GM18526 (cell line): ENCODE data around the gene DMXL1.

ENCODE experiments used
- POLR2A ChIP-seq: IDR thresholded peaks from 3 replicates; pipeline ENCODE4 v1.6.1; 2011; ENCODE audit not compliant: insufficient read length; ENCODE audit errors: extremely low read depth

The DMXL1 gene

GRCh38 chr5:119158144-119158543, 87.3 kb downstream of the DMXL1 start:
- no peak for TF ChIP-seq POLR2A

DNA sequence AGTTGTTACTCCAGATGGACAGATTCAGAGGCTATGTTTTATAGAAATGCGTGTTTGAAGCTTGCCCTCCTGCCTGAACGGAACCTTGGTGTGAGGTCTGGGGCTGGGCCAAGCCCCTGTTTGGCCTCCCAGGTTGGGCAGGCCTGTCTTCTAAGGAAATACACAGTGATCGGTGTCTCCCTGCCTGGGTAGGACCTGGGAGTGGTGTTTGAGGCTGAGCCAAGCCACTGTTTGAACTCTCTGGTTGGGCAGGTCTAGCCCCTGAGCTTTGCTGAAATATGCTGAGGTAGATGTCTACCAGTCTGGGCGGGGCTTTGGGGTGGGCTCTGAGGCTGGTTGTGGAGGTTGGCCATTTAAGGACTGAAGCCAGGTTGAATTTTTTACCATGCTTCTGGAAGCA, 90.5 kb downstream of the DMXL1 start:
- TF ChIP-seq POLR2A = no peak

DNA sequence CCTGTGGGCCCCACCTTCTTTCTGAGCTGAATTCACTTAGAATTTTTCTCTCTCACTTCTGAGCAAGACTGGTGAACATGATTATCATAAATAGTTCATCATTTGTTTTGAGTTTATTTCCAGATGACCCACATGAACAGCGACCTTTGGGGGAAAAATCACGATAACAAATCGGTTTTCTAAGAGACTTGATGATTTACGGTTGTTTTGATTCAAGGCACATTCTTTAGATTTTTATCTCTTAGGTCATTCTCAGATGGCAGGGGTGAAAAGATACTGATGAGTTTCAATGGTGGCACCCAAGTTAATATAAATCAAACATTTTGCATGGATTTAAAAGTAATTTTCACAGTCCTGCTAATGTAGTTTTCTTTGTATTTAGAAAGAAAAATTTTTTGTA, 95.1 kb downstream of the DMXL1 start:
- TF ChIP-seq POLR2A = no peak

GRCh38 chr5:119168401-119168800, 97.5 kb downstream of the DMXL1 start:
- no peak for TF ChIP-seq POLR2A

- no peak for TF ChIP-seq POLR2A
These were observed 100.8 kb downstream of the DMXL1 start for GRCh38 chr5:119171686-119172085.

- no peak for TF ChIP-seq POLR2A
These were observed 103.8 kb downstream of the DMXL1 start for GRCh38 chr5:119174578-119175163.

GRCh38 chr5:119176785-119177184, 105.9 kb downstream of the DMXL1 start:
- no peak for TF ChIP-seq POLR2A

GRCh38 chr5:119177226-119177625, 106.3 kb downstream of the DMXL1 start:
- no peak for TF ChIP-seq POLR2A

DNA sequence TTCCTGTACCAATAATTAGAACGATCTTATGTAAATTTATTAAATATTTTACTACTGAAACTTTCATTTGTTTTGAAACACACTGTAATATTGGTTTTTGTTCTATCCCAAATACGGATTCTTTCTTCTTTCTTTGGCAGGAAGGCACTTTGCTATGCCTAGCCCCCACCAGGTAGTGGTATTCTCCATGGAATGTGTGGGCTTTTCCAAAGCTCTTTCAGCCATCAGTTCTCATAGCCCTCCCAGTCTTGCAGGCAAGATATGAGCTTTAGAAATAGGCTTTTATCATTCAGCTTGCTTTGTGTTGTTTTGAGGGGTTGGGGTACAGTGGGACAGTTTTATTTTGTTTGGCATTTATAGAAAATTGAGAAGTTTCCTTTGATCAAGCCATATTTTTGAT, 107.5 kb downstream of the DMXL1 start:
- TF ChIP-seq POLR2A = no peak

DNA sequence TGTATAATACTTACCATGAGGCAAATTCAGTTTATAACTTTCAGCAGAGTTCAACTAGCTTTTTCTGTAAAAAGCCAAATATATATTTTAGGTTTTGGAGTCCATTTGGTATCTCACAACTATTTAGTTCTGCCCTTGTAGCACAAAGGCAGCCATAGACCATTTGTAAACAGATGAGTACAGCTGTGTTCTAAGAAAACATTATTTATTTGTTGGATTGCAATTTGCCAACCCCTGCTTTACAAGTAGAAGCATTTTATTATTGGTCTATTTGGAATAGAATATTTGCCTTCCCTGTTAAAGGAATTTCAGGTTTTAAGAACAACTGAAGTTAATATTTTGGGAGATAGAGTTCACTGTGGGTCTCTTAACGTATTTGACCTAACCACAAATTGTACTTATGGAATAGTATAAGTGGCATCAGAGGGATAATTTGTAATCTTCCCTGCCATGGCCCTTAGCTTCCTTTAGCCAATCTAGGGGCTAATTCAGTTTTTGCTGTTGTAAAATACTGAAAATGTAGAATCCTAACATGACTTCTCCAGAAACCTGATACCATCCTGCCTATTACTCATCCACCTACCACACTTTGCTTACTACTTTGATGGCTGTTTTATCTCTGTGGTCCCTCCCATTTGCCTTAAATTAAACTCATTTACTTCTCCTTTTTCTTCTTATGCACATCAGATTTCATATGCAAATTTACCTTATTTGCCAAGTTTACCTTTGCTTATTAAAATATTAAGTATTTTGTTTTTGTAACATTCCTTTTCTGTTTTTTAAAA, 109.2 kb downstream of the DMXL1 start:
- TF ChIP-seq POLR2A = no peak

DNA sequence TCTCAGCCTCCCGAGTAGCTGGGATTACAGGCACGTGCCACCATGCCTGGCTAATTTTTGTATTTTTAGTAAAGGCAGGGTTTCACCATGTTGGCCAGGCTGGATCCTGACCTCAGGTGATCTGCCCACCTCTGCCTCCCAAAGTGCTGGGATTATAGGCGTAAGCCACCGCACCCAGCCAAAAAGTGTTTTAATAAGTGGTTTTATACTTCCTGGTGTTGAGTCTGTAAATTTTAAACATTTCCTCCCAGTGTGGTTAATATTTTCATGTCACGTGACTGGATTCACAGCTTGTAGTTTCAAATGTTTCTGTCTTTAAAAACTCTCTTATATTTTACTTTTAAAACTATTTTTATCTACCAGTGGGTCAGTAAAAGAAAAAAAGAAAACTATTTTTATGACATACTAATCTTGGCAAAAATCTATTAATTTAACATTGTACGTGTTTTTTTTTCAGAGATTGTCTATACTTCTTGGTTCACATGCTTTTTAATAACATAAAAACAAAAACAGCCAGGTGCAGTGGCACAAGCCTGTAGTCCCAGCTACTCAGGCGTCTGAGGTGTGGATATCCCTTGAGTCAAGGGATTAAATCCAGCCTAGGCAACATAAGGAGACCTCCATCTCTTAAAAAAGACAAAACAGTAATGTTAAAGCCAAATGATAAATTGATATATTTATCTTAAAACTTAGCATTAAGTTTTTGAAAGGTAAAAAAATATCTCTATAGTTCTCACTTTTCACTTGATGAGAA, 117.1 kb downstream of the DMXL1 start:
- TF ChIP-seq POLR2A = no peak

- no peak for TF ChIP-seq POLR2A
These were observed 119.7 kb downstream of the DMXL1 start for GRCh38 chr5:119190470-119191095.

- TF ChIP-seq POLR2A = no peak
These were observed 121.1 kb downstream of the DMXL1 start for GRCh38 chr5:119191944-119192343.

GRCh38 chr5:119200795-119201194, 129.9 kb downstream of the DMXL1 start:
- no peak for TF ChIP-seq POLR2A

DNA sequence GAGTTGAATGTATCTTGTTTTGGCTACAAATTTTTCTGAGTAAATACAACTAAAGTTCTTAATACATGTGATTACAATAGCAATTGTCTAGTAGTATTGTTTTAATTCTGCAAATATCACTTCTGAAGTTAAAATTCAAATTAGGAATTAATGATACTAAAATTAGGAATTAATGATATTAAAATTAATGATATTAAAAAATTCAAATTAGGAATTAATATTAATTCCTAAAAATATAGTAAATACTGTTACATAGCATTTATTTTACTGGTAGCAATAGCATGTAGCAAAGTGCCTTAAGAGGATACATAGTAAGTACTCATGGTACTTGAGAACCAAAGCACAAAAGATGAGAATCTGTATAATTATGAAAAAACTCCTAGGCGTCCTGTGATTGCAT, 136.2 kb downstream of the DMXL1 start:
- TF ChIP-seq POLR2A = no peak

DNA sequence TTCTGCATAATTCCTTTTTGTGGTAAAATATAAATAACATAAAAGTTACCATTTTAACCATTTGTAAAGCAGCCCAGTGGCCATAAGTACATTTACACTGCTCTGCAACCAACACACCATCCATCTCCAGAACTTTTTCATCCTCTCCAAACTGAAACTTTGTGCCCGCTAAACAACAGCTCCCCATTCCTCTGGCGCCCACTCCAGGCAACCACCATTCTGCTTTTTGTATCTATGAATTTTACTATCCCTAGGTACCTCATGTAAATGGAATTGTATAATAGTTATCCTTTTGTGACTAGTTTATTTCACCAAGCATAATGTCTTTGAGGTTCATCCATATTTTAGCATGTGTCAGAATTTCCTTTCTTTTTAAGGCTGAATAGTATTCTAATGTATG, 141.1 kb downstream of the DMXL1 start:
- no peak for TF ChIP-seq POLR2A

GRCh38 chr5:119212676-119213075, 141.8 kb downstream of the DMXL1 start:
- no peak for TF ChIP-seq POLR2A
